MCF 10A (cell line): ENCODE results near the gene C18orf32. TPM values are rescaled to one million over a fixed set of nuclear protein-coding genes. Genes with fewer than 3 reads are reported as not detected.

Experiments
- BruUV-seq: library from RNA; stranded (reverse); fragments of 400-500 nt; replicated peaks from 2 replicates; lab custom pipeline; 2021; lab: Mats Ljungman, UMichigan
- CTCF ChIA-PET: fragments of 300-600 bp; sonication (Branson Sonifier 250); formaldehyde crosslinking; extraction: SDS; loops from one replicate; lab custom pipeline; 2021; ENCODE audit warnings: antibody characterized with exemption, inconsistent platforms; lab: Yijun Ruan, JAX
- POLR2A ChIA-PET: fragments of 300-600, 350-650 bp; sonication (Branson Sonifier 250); formaldehyde crosslinking; extraction: SDS; loops from one replicate; lab custom pipeline; 2020; ENCODE audit warnings: antibody characterized with exemption, inconsistent platforms; lab: Yijun Ruan, JAX
- DNase-seq: peaks from one replicate; pipeline ENCODE4 v3.0.0-alpha.2; 2018; ENCODE audit not compliant: unreplicated experiment
- H3K27ac Mint-ChIP-seq: one replicate; pipeline ENCODE4 v1.8.0; 2022; ENCODE audit warnings: mild to moderate bottlenecking, low read depth, mixed read lengths; ENCODE audit not compliant: unreplicated experiment
- H3K27me3 Mint-ChIP-seq: one replicate; pipeline ENCODE4 v1.8.0; 2022; ENCODE audit warnings: mixed read lengths; ENCODE audit not compliant: insufficient read depth, unreplicated experiment
- H3K36me3 Mint-ChIP-seq: one replicate; pipeline ENCODE4 v1.8.0; 2022; ENCODE audit warnings: mild to moderate bottlenecking, moderate library complexity, mixed read lengths; ENCODE audit not compliant: insufficient read depth, unreplicated experiment
- H3K4me1 Mint-ChIP-seq: one replicate; pipeline ENCODE4 v1.8.0; 2022; ENCODE audit warnings: mixed read lengths; ENCODE audit not compliant: insufficient read depth, unreplicated experiment
- H3K4me3 Mint-ChIP-seq: one replicate; pipeline ENCODE4 v1.8.0; 2022; ENCODE audit warnings: mild to moderate bottlenecking, moderate library complexity, mixed read lengths; ENCODE audit not compliant: unreplicated experiment
- H3K9me3 Mint-ChIP-seq: one replicate; pipeline ENCODE4 v1.8.0; 2022; ENCODE audit warnings: mixed read lengths; ENCODE audit not compliant: unreplicated experiment
- intact Hi-C: fragments of 100-400 bp; cut with micrococcal nuclease; formaldehyde crosslinking; loops from 2 replicates; pipeline ENCODE4 v1.14.1; 2022
- total RNA-seq: library from RNA; stranded (reverse); gene quantifications from 2 replicates; pipeline ENCODE4 v1.2.3, GENCODE V29; 2022
- TF ChIP-seq, protein P1 (sequence below): fragments of 200-600 bp; IDR thresholded peaks from one replicate; pipeline ENCODE4 v1.8.0; 2022; ENCODE audit warnings: antibody characterized with exemption, mild to moderate bottlenecking; ENCODE audit not compliant: unreplicated experiment

C18orf32 gene
- total RNA-seq, 1 experiment from 2014 or later: 28.9 TPM

GRCh38 chr18:49529596-49529995, 42.6 kb upstream of the C18orf32 start:
- no peaks in the 10 kb centered on the region for H3K27me3 Mint-ChIP-seq

DNA sequence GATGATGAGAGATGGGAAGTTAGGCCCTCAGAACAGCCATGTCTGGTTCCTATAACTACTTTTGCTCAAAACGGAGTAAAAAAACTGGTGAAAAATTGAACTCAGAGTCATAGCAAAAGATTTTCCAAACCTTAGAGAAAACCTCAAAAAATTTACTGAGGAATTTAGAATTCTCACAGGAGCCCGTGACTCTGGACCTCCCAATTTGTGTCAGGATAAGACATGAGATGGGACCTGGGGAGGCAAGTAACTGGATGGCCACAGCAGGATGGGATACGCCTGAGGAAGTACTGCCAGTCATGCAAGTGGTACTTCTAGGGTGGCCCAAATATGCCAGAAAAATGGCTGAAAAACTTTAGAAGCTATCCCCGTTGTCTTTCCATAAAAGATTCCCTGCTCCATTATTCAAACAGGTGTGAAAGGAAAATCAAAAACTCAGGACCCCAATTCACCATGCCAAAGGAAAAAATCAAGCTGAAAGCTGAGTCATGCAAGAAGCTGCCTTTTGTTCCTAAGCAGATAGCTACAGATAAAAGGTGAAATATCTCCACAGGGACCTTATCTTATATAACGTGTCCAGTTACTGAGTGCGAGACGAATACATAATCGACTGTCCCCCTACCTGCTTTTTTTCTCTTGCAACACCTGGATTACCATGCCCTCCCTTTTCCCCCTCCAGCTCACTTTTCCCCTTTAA, 40.7 kb upstream of the C18orf32 start:
- ChIA-PET CTCF (interaction anchor here (0.7 kb wide), 1 partner anchor 153 kb away, joined by 3 read pairs; no protein-coding TSS in a partner anchor), POLR2A (no interaction called here)
- DNase-seq: no peak
- H3K4me3 Mint-ChIP-seq: no peak overlapping the region
- H3K4me1 Mint-ChIP-seq: peaks cover 4% of the 10 kb centered on the region
- no TSS peak for BruUV-seq
- intact Hi-C loops: no loop called here
- no peaks in the 10 kb centered on the region for H3K36me3 Mint-ChIP-seq
- no peak overlapping the region for H3K27ac Mint-ChIP-seq
- TF ChIP-seq, protein P1, sequence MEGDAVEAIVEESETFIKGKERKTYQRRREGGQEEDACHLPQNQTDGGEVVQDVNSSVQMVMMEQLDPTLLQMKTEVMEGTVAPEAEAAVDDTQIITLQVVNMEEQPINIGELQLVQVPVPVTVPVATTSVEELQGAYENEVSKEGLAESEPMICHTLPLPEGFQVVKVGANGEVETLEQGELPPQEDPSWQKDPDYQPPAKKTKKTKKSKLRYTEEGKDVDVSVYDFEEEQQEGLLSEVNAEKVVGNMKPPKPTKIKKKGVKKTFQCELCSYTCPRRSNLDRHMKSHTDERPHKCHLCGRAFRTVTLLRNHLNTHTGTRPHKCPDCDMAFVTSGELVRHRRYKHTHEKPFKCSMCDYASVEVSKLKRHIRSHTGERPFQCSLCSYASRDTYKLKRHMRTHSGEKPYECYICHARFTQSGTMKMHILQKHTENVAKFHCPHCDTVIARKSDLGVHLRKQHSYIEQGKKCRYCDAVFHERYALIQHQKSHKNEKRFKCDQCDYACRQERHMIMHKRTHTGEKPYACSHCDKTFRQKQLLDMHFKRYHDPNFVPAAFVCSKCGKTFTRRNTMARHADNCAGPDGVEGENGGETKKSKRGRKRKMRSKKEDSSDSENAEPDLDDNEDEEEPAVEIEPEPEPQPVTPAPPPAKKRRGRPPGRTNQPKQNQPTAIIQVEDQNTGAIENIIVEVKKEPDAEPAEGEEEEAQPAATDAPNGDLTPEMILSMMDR: no peak
- H3K27me3 Mint-ChIP-seq: no peaks in the 10 kb centered on the region
- H3K9me3 Mint-ChIP-seq: no peaks in the 10 kb centered on the region

More at GRCh38 chr18:49529596-49529995, 42.6 kb upstream of the C18orf32 start:
- H3K4me1 Mint-ChIP-seq: peaks cover 4% of the 10 kb centered on the region
- intact Hi-C loops: no loop called here
- no peak for DNase-seq
- no peaks in the 10 kb centered on the region for H3K36me3 Mint-ChIP-seq
- no peak overlapping the region for H3K27ac Mint-ChIP-seq
- BruUV-seq: no TSS peak
- TF ChIP-seq, protein P1: no peak
- H3K4me3 Mint-ChIP-seq: no peak overlapping the region
- ChIA-PET POLR2A (no interaction called here), CTCF (interaction anchor here (0.6 to 0.9 kb wide), 4 partner anchors 19 to 36 kb away, joined by 3 to 6 read pairs (median 4); no protein-coding TSS in a partner anchor)
- no peaks in the 10 kb centered on the region for H3K9me3 Mint-ChIP-seq

DNA sequence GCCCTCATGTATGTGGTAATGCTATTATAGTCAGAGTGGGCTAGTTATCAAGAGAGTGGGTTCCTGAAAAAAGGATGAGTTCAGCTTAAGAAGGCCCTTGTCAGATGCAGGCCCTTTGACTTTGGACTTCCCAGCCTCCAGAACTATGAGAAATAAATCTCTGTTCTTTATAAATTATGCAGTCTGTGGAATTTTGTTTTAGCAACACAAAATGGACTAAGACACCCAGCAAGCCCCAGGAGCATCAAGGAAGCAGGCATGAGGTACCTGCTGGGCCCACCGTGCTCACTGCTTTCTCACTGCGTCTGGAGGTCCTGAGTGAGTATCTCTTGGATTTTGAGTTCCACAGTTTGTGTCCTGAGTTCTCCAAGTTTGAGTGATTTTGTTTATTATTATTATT, 38.9 kb upstream of the C18orf32 start:
- no TSS peak for BruUV-seq
- TF ChIP-seq, protein P1: no peak
- intact Hi-C loops: no loop called here
- H3K27ac Mint-ChIP-seq: no peak overlapping the region
- POLR2A ChIA-PET: interaction anchor here (0.6 kb wide), 1 partner anchor 115 kb away, joined by 3 read pairs; no protein-coding TSS in a partner anchor
- H3K36me3 Mint-ChIP-seq: no peaks in the 10 kb centered on the region
- H3K27me3 Mint-ChIP-seq: no peaks in the 10 kb centered on the region
- no peak for DNase-seq
- peaks cover 10% of the 10 kb centered on the region for H3K4me1 Mint-ChIP-seq
- H3K4me3 Mint-ChIP-seq: no peak overlapping the region
- CTCF ChIA-PET: interaction anchor here (1.1 to 1.2 kb wide), 2 partner anchors 10 to 333 kb away, joined by 3 to 4 read pairs; no protein-coding TSS in a partner anchor
- H3K9me3 Mint-ChIP-seq: no peaks in the 10 kb centered on the region

DNA sequence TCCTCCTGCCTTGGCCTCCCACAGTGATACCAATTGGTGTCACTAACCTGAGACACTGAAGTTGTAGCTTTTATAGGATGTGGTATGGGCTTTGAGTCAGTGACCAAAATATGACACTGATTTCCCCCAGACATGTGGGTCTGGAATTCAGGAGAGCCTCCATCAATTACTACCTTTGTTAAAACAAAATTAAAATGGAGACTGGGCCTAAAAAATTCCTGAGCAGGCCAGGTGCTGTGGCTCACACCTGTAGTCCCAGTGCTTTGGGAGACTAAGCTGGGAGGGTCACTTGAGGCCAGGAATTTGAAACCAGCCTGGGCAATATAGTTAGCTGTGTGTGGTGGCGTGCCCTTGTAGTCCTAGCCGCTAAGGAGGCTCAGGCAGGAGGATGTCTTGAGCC, 37.9 kb upstream of the C18orf32 start:
- DNase-seq: no peak
- Mint-ChIP-seq H3K4me1 (peaks cover 14% of the 10 kb centered on the region), H3K36me3 (no peaks in the 10 kb centered on the region), H3K27me3 (no peaks in the 10 kb centered on the region), H3K9me3 (no peaks in the 10 kb centered on the region), H3K27ac (no peak overlapping the region), H3K4me3 (no peak overlapping the region)
- TF ChIP-seq, protein P1: no peak
- intact Hi-C loops: no loop called here
- POLR2A ChIA-PET: no interaction called here
- CTCF ChIA-PET: interaction anchor here (1.2 to 1.8 kb wide), 2 partner anchors 9 to 14 kb away, joined by 4 to 9 read pairs; no protein-coding TSS in a partner anchor
- BruUV-seq: no TSS peak
